Measurements from ENCODE around the gene SBF2.
"Not testable (repeated sequence)": the region's sequence is repeated elsewhere in the genome, so short reads cannot be mapped to it uniquely, and the experiment has no call there.

SBF2 gene

GRCh38 chr11:10012068-10012467 lies 282.0 kb downstream of the SBF2 start:
- TF ChIP-seq CTCF (conservative IDR thresholded peaks at IDR 0.05) (no peak), ZFX (IDR thresholded peaks at IDR 0.05) (no peak)
- H3K27ac ChIP-seq = no peak overlapping the region

DNA sequence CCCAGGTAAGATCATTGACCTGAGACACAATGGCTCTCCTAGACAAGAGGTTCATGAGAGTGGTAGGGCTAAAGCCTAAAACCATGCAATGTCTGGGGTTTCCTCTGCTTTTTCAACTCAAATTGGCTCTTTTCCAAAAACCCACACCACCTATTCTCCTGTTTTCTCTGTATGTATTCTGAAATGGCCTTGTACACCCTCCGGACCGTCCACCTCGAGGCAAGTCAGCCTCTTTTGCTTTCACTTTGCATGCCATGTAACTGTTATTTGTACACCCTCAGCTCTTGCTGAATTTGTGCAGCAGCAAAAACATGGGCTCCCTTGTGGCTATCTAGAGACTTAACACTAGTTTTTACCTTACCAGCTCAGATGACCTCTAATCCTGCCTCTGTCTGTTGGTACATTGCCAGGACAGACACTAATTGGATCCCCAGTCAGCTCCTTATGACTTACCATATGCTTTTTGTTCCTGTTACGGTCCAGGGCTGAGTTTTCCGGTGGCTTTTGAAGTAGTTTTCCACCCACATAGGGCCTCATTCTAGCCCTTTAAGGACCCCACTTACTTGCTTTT lies 288.0 kb downstream of the SBF2 start:
- no peak overlapping the region for H3K27ac ChIP-seq
- TF ChIP-seq ZFX (IDR thresholded peaks at IDR 0.05) = no peak
- no peak for TF ChIP-seq CTCF (conservative IDR thresholded peaks at IDR 0.05)

DNA sequence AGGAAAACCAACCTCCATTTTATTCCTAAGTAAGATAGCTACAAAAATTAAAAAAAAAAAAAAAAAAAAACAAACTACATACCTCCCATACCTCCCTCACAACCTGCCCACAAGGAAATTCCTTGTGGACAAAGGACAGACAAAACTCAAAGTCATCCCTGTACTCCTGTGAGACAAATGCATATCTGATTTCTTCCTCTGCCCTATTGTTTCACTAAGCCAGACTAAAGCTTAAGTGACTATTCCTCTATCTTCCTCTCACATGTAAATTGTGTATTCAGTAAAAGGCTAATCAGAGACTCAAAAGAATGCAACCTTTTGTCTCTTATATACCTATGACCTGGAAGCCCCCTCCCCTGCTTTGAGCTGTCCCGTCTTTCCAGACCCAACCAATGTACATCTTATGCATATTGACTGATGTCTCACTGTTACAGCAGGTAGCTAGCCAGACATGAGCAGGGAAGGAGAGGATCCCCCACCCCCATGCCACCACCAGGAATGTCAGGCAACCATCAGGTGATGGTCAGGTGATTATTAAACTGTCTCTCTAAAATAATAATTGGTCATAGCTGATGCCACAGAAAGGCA lies 289.4 kb downstream of the SBF2 start:
- no peak for TF ChIP-seq ZFX (IDR thresholded peaks at IDR 0.05)
- no peak for TF ChIP-seq CTCF (conservative IDR thresholded peaks at IDR 0.05)
- no peak overlapping the region; the same call in 1 of the 2 replicates for H3K27ac ChIP-seq

DNA sequence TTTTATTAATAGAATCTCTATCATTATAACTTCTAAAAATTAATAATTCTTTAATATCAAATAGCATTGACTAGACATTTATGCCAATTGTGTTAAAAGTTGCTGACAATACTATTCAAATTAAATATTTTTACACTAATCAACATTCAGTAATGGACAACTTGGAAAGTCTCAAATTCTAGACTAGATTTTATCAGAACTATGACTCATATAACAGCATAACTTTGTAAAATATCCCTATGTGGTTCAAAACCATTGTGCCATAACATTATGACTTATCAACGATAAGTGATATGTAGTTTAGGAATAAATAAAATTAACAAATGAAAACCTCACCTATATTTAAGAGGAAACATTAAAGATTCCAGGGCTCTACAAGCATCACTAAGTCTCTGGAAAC lies 291.8 kb downstream of the SBF2 start:
- no peak overlapping the region for H3K27ac ChIP-seq
- TF ChIP-seq ZFX (IDR thresholded peaks at IDR 0.05) = no peak
- TF ChIP-seq CTCF (conservative IDR thresholded peaks at IDR 0.05) = no peak

GRCh38 chr11:9992306-9992705 lies 301.7 kb downstream of the SBF2 start:
- TF ChIP-seq ZFX (IDR thresholded peaks at IDR 0.05) (no peak), CTCF (conservative IDR thresholded peaks at IDR 0.05) (no peak)
- no peak overlapping the region for H3K27ac ChIP-seq

GRCh38 chr11:9990221-9990973 lies 303.6 kb downstream of the SBF2 start:
- TF ChIP-seq CTCF (conservative IDR thresholded peaks at IDR 0.05) (peak; percentile 46), ZFX (IDR thresholded peaks at IDR 0.05) (no peak)
- no peak overlapping the region for H3K27ac ChIP-seq

DNA sequence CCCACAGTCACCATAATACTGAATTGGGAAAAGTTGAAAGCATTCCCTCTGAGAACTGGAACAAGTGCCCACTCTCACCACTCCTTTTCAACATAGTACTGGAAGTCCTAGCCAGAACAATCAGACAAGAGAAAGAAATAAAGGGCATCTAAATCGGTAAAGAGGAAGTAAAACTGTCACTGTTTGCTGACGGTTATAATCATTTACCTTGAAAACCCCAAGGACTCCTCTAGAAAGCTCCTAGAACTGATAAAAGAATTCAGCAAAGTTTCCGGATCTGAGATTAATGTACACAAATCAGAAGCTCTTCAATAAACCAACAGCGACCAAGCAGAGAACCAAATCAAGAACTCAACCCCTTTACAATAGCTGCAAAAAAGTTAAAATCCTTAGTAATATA lies 306.7 kb downstream of the SBF2 start:
- not testable (repeated sequence) for H3K27ac ChIP-seq

Data from C4-2B (cell line).